ENCODE measurements around the gene CAMK1D. TPM values are rescaled to one million over a fixed set of nuclear protein-coding genes. Genes with fewer than 3 reads are reported as not detected.

The CAMK1D gene
- total RNA-seq, 1 donor from 2014 or later, result 12.8 TPM

DNA sequence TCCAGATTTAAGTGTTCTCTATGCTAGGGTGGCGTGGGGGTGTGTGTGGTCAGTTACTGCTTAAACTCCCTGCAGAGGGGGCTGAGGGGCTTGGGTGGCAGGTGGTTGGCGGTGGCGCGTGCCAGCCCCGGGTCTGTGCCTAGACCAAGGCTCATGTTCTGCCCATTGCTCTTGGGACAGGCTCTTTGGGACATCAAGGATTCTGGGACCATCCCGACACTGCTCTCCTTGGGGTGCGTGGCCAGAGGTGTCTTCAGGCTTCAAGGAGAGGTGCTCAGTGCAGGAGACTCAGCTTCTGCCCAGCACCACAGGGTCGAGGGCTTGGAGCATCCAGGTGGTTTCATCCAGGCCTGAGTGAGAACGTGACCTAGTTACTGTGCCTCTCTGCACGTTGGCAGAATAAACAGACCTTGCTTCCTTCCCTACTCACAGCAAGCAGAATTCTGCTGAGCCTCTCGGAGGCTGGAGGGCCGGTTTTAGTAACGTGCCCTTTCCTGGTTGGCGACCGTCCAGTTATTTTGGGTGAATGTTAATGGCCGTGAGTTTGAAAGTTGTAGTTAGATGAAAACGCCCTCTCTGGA, 39.9 kb downstream of the CAMK1D start:
- no peak for DNase-seq (ENCODE audit: extremely low spot score in 2 of 2)
- Histone ChIP-seq H3K27ac (no peak overlapping the region), H3K27me3 (no peaks in the 10 kb centered on the region), H3K4me1 (peaks cover 36% of the 10 kb centered on the region), H3K9me3 (no peaks in the 10 kb centered on the region), H3K36me3 (no peaks in the 10 kb centered on the region), H3K4me3 (no peak overlapping the region)
- TF ChIP-seq POLR2AphosphoS5 (IDR thresholded peaks at IDR 0.05; ENCODE audit: insufficient read depth in 1 of 2, low read depth in 1 of 2) (no peak), POLR2A (IDR thresholded peaks at IDR 0.05) (no peak)
- TF ChIP-seq, protein P1, sequence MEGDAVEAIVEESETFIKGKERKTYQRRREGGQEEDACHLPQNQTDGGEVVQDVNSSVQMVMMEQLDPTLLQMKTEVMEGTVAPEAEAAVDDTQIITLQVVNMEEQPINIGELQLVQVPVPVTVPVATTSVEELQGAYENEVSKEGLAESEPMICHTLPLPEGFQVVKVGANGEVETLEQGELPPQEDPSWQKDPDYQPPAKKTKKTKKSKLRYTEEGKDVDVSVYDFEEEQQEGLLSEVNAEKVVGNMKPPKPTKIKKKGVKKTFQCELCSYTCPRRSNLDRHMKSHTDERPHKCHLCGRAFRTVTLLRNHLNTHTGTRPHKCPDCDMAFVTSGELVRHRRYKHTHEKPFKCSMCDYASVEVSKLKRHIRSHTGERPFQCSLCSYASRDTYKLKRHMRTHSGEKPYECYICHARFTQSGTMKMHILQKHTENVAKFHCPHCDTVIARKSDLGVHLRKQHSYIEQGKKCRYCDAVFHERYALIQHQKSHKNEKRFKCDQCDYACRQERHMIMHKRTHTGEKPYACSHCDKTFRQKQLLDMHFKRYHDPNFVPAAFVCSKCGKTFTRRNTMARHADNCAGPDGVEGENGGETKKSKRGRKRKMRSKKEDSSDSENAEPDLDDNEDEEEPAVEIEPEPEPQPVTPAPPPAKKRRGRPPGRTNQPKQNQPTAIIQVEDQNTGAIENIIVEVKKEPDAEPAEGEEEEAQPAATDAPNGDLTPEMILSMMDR (IDR thresholded peaks at IDR 0.05), result no peak
- intact Hi-C loops (cut with DNase I), result no loop called here

DNA sequence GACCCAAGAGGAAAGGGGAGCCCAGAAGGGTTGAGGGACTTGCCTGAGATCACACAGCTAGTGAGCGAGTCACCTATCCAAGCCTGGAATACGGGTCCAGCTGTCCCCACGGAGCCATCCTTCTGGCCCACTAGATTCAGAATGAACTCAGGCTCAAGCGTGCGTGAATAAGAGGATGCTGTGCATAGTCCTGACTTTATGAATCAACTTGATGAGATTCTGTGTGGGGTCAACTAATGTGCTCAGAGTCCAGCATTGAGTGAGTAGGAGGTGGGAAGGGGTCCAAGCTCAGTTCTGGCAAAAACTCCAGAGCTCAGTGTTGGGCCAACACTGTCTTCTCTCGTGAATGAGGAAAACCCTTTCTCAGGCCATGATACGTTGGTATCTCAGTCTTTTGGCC, 41.4 kb downstream of the CAMK1D start:
- Histone ChIP-seq H3K9me3 (no peaks in the 10 kb centered on the region), H3K27ac (peak overlapping the region; percentile 20), H3K4me3 (no peak overlapping the region), H3K36me3 (no peaks in the 10 kb centered on the region), H3K27me3 (no peaks in the 10 kb centered on the region), H3K4me1 (peaks cover 36% of the 10 kb centered on the region)
- no peak for DNase-seq (ENCODE audit: extremely low spot score in 2 of 2)
- TF ChIP-seq POLR2A (IDR thresholded peaks at IDR 0.05) (no peak), POLR2AphosphoS5 (IDR thresholded peaks at IDR 0.05; ENCODE audit: insufficient read depth in 1 of 2, low read depth in 1 of 2) (no peak)
- TF ChIP-seq, protein P1 (IDR thresholded peaks at IDR 0.05), result no peak
- intact Hi-C loops (cut with DNase I), result no loop called here

DNA sequence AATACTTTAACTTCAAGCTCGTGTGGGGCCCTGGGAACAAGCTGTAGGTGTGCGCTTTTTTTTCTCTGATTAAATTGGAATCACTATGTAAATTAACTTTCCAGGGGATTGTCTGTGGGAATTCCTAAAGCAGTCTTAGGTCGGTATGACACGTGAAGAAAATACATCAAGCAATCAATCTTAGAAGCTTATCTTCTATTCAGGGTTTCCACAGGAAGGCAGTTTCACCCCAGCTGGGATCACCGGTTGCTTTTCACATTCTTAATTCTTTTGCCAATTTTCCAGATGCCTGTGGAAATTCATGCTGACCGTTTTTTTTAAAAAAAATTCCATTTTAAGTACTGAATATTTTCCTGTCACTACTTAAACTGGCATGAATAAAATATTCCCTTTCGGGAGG, 41.9 kb downstream of the CAMK1D start:
- Histone ChIP-seq H3K36me3 (no peaks in the 10 kb centered on the region), H3K27ac (peak overlapping the region; percentile 20), H3K4me3 (no peak overlapping the region), H3K4me1 (peaks cover 36% of the 10 kb centered on the region), H3K27me3 (no peaks in the 10 kb centered on the region), H3K9me3 (no peaks in the 10 kb centered on the region)
- intact Hi-C loops (cut with DNase I), result no loop called here
- TF ChIP-seq, protein P1 (IDR thresholded peaks at IDR 0.05), result no peak
- TF ChIP-seq POLR2AphosphoS5 (IDR thresholded peaks at IDR 0.05; ENCODE audit: insufficient read depth in 1 of 2, low read depth in 1 of 2) (no peak), POLR2A (IDR thresholded peaks at IDR 0.05) (no peak)
- no peak for DNase-seq (ENCODE audit: extremely low spot score in 2 of 2)

DNA sequence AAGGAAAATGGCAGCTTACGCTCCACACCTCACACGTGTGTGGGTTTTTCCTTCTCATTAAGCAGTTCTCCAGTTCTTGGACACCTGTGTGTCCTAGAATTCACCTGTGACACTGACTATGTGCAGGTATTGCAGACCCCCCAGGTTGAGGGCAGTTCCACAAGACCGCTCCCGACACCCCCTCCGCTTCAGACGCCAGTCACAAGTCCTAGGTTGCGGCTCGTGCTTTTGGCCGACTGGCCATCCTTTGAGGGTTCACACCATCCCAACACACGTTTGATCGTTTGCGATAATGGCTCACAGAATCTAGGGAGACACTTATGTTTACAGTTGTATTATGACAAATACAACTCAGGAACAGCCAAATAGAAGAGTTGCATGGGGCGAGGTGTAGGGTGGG, 44.5 kb downstream of the CAMK1D start:
- no peak for DNase-seq (ENCODE audit: extremely low spot score in 2 of 2)
- Histone ChIP-seq H3K4me3 (no peak overlapping the region), H3K36me3 (no peaks in the 10 kb centered on the region), H3K4me1 (peaks cover 28% of the 10 kb centered on the region), H3K9me3 (no peaks in the 10 kb centered on the region), H3K27me3 (no peaks in the 10 kb centered on the region), H3K27ac (no peak overlapping the region)
- TF ChIP-seq POLR2AphosphoS5 (IDR thresholded peaks at IDR 0.05; ENCODE audit: insufficient read depth in 1 of 2, low read depth in 1 of 2) (no peak), POLR2A (IDR thresholded peaks at IDR 0.05) (no peak)
- TF ChIP-seq, protein P1 (IDR thresholded peaks at IDR 0.05), result no peak
- intact Hi-C loops (cut with DNase I), result no loop called here

DNA sequence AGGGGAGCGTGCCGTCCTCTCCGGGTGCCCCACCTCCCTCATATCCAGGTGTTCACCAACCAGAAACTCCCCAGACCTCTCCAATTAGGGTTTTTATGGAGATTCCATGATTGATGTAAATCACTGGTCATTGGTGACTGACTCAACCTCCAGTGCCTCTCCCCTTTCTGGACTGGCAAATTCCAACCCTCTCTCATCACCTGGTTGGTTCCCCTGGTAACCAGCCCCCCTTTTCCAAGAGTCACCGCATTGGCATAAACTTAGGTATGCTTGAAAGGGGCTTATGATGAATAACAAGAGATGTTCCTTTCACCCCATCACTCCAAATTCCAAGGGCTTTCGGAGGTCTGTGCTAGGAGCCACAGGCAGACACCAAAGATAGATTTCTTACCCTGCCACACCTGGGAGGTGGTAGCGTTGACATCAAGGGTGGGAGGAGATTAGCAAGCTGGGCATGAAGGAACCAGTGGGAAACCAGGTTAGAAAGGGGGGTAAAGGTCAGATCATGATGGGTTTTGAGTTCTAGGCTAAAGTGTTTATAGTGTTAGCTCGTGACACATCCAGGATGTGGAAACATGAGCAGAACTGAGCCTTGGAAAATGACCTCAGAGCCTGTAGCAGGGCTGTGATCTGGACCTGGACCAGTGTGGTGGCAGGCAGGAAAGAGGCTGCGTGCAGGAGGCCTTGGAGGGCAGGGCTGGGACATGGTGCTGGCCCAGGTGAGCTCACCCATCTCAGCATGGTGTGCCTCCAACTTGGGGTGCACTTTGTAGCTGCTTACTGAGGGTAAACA, 45.1 kb downstream of the CAMK1D start:
- H3K4me1 ChIP-seq, result peaks cover 22% of the 10 kb centered on the region
- intact Hi-C loops (cut with DNase I), result no loop called here

More for the DNA sequence above, 45.1 kb downstream of the CAMK1D start:
- no peak overlapping the region for H3K27ac ChIP-seq
- no peaks in the 10 kb centered on the region for H3K27me3 ChIP-seq
- H3K36me3 ChIP-seq, result no peaks in the 10 kb centered on the region
- no peak overlapping the region for H3K4me3 ChIP-seq
- TF ChIP-seq POLR2AphosphoS5 (IDR thresholded peaks at IDR 0.05; ENCODE audit: insufficient read depth in 1 of 2, low read depth in 1 of 2), result no peak
- TF ChIP-seq, protein P1 (IDR thresholded peaks at IDR 0.05), result no peak
- no peak for TF ChIP-seq POLR2A (IDR thresholded peaks at IDR 0.05)
- DNase-seq (ENCODE audit: extremely low spot score in 2 of 2), result no peak
- H3K9me3 ChIP-seq, result no peaks in the 10 kb centered on the region
